HG03457 (cell line): Measurements from ENCODE around the gene VAC14.
"Not testable (repeated sequence)": the region's sequence is repeated elsewhere in the genome, so short reads cannot be mapped to it uniquely, and the experiment has no call there.

Experiments
- ATAC-seq: cut with Tn5 transposase; IDR thresholded peaks from one replicate; pipeline ENCODE4 v1.9.1; 2021; ENCODE audit warnings: moderate number of reproducible peaks; ENCODE audit not compliant: unreplicated experiment

Gene VAC14

DNA sequence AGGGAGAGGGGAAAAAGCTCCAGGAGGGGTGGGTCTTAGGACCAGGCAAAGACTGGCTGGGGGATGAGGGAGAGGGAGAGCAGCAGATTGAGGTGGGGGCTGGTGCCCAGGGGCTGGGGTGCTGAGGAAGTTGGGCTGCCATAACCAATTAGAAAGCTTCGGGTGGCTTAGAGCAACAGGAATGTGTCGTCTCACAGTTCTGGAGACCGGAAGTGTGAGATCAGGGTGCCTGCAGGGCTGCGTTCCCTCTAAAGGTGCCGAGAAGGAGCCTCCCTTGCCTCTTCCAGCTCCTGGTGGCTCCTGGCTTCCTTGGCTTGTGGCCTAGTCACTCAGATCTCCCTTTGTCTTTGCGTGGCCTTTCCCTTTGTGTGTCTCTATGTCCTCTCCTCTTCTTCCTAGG lies 152.4 kb downstream of the VAC14 start:
- no peak for ATAC-seq

DNA sequence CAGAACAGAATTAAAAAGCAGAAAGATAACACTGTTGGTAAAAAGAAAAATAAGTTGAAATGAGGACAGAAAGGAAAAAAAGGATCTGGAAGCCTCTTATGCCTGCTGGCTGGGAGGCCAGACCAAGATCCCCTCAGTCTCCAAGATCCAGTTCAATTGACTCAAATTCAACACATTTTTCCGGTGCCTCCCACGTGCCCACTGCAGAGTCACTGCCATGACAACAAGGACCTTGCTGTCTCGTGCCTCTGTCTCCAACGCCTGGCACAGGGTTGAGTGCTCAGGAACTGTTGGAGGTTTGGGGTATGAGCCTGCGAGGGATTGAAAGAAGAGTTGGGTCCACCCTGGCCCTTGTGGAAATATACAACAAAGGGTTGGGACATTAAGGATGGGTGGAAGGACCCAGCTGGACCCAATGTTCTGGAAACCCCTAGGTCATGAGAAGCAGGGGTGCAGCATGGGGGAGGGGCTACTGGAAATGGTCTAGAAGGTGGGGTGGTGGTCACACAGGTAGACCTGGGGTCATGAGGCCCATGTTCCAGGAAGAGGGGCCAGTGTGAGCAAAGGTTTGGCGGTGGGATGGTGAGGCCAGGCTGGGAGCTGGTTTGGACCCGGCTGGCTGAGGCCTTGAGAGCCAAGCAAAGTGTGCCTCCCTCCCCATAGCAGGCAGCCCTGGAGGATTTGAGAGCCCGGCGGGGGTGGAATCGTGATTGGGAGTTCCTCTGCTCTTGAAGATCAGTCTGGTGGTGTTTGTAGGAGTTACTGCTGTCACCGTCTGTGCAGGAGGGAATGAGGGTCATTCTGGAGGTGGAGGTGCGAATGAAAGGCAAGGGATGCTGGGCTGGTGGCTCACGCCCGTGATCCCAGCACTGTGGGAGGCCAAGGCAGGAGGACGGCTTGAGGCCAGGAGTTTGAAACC lies 153.3 kb downstream of the VAC14 start:
- ATAC-seq = no peak

DNA sequence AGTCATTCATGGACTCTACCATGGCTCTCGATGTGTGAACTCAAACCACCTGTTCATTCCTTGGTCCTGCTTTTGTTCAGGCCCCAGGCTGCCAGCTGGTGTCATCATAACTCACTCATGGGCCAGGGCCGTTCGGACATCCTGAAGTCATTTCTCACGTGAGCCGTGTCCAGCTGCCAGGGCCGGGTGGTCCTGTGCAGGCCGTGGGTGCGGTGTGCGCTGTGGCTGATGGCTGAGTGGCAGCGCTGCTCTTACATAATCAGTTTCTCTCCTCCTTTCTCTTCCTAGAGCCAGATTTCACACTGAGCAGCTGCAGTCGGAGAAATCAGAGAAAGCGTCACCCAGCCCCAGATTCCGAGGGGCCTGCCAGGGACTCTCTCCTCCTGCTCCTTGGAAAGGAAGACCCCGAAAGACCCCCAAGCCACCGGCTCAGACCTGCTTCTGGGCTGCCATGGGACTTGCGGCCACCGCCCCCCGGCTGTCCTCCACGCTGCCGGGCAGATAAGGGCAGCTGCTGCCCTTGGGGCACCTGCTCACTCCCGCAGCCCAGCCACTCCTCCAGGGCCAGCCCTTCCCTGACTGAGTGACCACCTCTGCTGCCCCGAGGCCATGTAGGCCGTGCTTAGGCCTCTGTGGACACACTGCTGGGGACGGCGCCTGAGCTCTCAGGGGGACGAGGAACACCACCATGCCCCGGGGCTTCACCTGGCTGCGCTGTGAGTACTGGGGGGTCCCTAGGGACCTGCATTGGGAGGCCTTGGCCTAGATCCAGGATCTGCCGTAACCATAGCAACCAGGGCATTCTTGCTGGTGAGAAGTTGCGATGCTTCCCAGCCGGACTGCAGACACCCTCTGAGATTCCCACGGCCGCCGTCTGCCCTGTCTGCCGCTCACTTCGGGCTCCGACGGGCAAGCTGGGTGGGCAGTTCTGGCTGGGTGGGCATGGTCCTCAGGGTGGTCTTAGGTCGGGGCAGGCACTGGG lies 154.4 kb downstream of the VAC14 start, which contains the start of gene IL34:
Gene IL34 (plus strand): TSS at position 300 of the 982 bp plus-strand sequence. CDS start 389 bp downstream, at position 689.
- ATAC-seq = no peak

DNA sequence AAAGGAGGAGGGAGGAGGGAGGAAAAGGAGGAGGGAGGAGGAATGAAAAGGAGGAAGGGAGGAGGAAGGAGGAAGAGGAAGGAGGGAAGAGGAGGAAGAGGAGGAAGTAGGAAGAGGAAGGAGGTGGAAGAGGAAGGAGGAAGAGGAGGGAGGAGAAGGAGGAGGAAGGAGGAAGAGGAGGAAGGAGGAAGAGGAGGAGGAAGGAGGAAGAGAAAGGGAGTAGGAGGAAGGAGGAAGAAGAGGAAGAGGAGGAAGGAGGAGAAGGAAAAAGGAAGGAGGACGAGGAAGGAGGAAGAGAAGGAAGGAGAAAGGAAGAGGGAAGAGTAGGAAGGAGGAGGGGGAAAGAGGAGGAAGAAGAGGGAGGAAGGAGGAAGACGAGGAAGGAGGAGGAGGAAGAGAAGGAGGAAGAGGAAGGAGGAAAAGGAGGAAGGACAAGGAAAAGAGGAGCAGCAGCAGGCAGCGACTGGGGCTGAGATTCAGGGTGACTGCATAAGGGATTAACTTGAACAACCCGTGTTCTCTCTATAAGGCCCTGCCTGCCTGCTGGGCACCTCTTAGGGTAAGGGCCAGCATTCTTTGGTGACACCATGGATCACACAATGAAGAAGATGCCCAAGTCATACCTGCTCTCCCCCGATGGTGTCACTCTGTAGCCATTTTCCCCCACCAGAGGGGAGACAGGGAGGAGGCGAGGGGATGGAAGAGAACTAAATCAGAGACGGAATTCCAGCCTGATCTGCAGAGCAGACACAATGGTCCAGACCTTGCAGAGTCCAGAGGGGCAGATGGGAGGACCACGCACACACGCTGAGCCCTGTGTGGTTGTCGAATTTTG lies 156.0 kb downstream of the VAC14 start:
- ATAC-seq = no peak

DNA sequence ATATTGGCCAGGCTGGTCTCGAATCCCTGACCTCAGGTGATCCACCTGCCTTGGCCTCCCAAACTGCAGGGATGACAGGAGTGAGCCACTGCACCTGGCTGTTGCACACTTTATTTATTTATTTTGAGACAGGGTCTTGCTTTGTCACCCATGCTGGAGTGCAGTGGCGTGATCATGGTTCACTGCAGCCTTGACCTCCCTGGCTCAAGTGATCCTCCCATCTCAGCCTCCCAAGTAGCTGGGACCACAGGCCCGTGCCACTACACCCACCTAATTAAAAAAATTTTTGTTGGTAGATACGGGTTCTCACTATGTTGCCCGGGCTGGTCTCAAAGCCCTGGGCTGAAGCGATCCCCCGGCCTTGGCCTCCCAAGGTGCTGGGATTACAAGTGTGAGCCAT lies 157.7 kb downstream of the VAC14 start:
- ATAC-seq = not testable (repeated sequence)

DNA sequence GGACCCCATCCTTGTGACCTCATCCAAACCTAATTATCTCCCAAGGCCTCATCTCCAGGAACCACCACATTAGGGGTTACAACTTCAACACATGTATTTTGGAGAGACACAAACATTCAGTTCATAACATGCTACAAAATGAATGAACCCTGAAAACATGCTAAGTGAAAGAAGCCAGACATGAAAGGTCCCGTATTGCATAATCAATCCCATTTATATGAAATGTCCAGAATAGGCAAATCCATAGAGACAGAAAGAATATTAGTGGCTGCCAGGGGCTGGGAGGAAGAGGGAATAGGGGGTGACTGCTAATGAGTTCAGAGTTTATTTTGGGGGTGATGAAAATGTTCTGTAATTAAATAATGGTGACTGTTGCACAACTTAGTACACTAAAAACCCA lies 158.3 kb downstream of the VAC14 start:
- ATAC-seq = no peak

DNA sequence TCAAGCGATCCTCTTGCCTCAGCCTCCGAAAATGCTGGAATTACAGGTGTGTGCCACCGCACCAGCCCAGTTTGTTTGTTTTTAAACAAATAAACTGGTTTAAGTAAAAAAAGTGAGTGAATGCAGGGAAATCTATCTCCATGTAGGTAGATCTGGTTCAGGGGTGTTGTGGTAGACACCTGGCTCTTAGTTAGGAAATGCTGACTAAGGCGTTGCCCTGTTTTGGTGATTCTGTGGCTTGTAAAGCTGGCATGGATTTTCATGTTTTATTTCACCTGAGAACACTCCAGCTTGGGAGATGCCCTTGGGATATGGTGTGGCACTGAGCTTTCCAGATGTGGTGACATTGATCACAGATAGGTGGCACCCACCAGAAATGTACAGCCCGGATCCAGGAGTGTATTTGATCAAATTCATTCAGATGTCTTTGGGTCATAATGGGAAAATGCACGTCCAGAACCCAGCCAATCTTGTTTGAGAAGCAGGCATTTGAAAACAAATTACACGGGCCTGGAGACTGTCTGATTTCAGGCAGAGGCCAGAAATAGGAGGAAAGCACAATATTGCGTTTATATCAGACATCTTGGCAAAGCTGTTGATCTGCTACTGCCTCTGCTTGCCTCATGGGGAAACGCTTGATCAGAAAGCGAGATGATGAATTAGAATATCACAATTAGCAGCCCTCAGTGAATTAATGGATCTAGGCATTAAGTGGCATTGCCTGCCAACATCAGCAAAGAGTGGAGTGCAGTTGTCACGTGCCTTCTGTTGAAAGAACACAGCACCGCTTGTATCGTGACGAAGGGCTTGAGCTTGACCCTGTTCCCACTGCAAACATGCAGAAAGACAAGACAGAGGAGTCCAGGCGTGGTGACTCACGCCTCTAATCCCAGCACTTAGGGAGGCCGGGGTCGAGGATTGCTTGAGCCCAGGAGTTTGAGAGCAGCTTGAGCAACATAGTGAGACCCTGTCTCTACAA lies 161.9 kb downstream of the VAC14 start:
- no peak for ATAC-seq
